Ovary (tissue), 9 donors: ENCODE results near the gene ZNF292. TPM values are rescaled to one million over a fixed set of nuclear protein-coding genes. Genes with fewer than 3 reads are reported as not detected.
"Not testable (repeated sequence)": the region's sequence is repeated elsewhere in the genome, so short reads cannot be mapped to it uniquely, and the experiment has no call there.

Source experiments
- DNase-seq, 5 donors: peaks; one replicate each; pipeline ENCODE4 v3.0.0-alpha.2; 2019 to 2020
- H3K27ac ChIP-seq, 2 donors: fragments of 200-600 bp; one replicate each; pipeline versions ENCODE4 v1.5.1 to v1.8.0; 2019 to 2022
- H3K27me3 ChIP-seq: fragments of 200-600 bp; one replicate; pipeline ENCODE4 v1.8.0; 2022
- H3K36me3 ChIP-seq: fragments of 200-600 bp; sonication (generic); one replicate; pipeline ENCODE4 v1.5.1; 2019
- H3K4me1 ChIP-seq: one replicate; pipeline ENCODE4 v1.8.1; 2013; ENCODE audit warnings: mild to moderate bottlenecking, moderate library complexity; ENCODE audit not compliant: insufficient read depth
- H3K4me3 ChIP-seq: fragments of 200-600 bp; sonication (generic); one replicate; pipeline ENCODE4 v1.5.1; 2017
- H3K9me3 ChIP-seq, 2 donors: fragments of 200-600 bp in 1 of 2; sonication (generic) in 1 of 2; one replicate each; pipeline versions ENCODE4 v1.5.1 to v1.8.1; 2013 to 2019; ENCODE audit warnings: mild to moderate bottlenecking in 1 of 2, moderate library complexity in 1 of 2
- EP300 ChIP-seq: sonication (generic); formaldehyde crosslinking; IDR thresholded peaks from one replicate; pipeline ENCODE4 v1.6.1; 2017; ENCODE audit warnings: antibody characterized with exemption
- POLR2A ChIP-seq: fragments of 450-650 bp; IDR thresholded peaks from one replicate; pipeline ENCODE4 v1.6.1; 2017; ENCODE audit warnings: antibody characterized with exemption, mild to moderate bottlenecking, moderate library complexity
- WGBS, 3 donors: extraction: QIAGEN DNeasy Blood & Tissue Kit in 1 of 3; methylation state at CpG; one replicate each; pipeline versions ENCODE4 v1.1.5 to v1.1.7; 2013 to 2017; 5-methylcytosine and 5-hydroxymethylcytosine counted together
- intact Hi-C, 4 donors: fragments of 100-400 bp; cut with DNase I; formaldehyde crosslinking; loops; one replicate each; pipeline versions ENCODE4 v1.11.0 to v1.15.1; 2022 to 2023
- polyA plus RNA-seq, 2 donors: library from polyadenylated mRNA; stranded (reverse); fragments of 200-250 nt in 1 of 2; fragments of 350-450 nt in 1 of 2; fragmentation: Illumina TruSeq in 1 of 2; extraction: RNeasy Lipid Tissue Mini Kit (QIAGEN cat#74804) in 1 of 2; gene quantifications; one replicate each; pipeline ENCODE4 v1.2.3, GENCODE V29; 2013 to 2014
- total RNA-seq, 7 donors: library from RNA; depleted of rRNA in 2 of 7; stranded (reverse); fragments of >200 nt in 2 of 7; fragmentation: NEBNext Ultra II Directional in 3 of 7; extraction: Animal tissue kit (Norgen Biotek cat#: 25700) in 3 of 7; gene quantifications; one replicate each; pipeline versions ENCODE4 v1.1.0 to v1.2.4, GENCODE V29; 2016 to 2023
- TF ChIP-seq, protein P1 (sequence below), 3 donors: fragments of 450-650 bp in 2 of 3; fragments of 200-600 bp in 1 of 3; IDR thresholded peaks; one replicate each; pipeline versions ENCODE4 v1.5.1 to v1.8.0; 2016 to 2022; ENCODE audit warnings: antibody characterized with exemption in 3 of 3, mild to moderate bottlenecking in 1 of 3
- donor health status: DM: no; HTN: no; CAD: no; lungs with moderate emphysema.
- donor health status: DM: no; HTN: no; CAD: no.
- donor health status: Bipolar disorder and iron deficiency.
- donor health status: DM: yes; HTN: yes; CAD: no.
- donor health status: DM: no; HTN: no; CAD: no.
- donor health status: DM: yes; HTN: yes; CAD: no.

ZNF292 gene
- total and polyA plus RNA-seq, 9 donors = 8.5 to 158 (median 76.9) TPM

GRCh38 chr6:87291883-87292282 lies 136.5 kb downstream of the ZNF292 start:
- no peaks in the 10 kb centered on the region for H3K9me3 ChIP-seq
- no peaks in the 10 kb centered on the region for H3K4me1 ChIP-seq
- intact Hi-C loops = no loop called here
- TF ChIP-seq POLR2A = no peak
- TF ChIP-seq EP300 = no peak
- TF ChIP-seq, protein P1, sequence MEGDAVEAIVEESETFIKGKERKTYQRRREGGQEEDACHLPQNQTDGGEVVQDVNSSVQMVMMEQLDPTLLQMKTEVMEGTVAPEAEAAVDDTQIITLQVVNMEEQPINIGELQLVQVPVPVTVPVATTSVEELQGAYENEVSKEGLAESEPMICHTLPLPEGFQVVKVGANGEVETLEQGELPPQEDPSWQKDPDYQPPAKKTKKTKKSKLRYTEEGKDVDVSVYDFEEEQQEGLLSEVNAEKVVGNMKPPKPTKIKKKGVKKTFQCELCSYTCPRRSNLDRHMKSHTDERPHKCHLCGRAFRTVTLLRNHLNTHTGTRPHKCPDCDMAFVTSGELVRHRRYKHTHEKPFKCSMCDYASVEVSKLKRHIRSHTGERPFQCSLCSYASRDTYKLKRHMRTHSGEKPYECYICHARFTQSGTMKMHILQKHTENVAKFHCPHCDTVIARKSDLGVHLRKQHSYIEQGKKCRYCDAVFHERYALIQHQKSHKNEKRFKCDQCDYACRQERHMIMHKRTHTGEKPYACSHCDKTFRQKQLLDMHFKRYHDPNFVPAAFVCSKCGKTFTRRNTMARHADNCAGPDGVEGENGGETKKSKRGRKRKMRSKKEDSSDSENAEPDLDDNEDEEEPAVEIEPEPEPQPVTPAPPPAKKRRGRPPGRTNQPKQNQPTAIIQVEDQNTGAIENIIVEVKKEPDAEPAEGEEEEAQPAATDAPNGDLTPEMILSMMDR (IDR thresholded peaks at IDR 0.05) = no peak
- H3K27ac ChIP-seq = no peak overlapping the region
- 87 to 91% (median 88%) methylated on average over 2 of the region's 2 CpGs for WGBS, 3 donors
- no peak overlapping the region for H3K4me3 ChIP-seq
- DNase-seq = no peak
- no peaks in the 10 kb centered on the region for H3K36me3 ChIP-seq
- no peaks in the 10 kb centered on the region for H3K27me3 ChIP-seq

DNA sequence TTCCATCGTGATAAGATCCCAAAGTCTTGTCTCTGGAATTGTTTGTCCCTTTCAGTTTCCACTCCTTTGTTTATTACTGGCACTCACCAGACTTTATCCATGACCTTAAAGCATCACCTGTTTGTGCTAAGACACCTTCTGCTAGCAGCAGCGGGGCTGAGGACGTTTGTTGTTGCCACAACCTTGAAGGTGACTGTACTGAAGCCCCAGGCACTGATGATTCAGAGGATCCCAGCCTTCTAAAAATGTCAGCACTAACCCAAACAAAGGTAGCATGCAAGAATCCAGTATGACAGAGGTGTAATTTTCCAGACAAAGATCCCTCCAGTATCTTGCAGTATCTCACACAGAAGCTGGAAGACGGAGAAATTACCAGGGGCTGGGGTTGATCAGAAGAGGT lies 138.2 kb downstream of the ZNF292 start:
- Histone ChIP-seq H3K4me1 (no peaks in the 10 kb centered on the region), H3K36me3 (no peaks in the 10 kb centered on the region), H3K9me3 (no peaks in the 10 kb centered on the region), H3K4me3 (no peak overlapping the region), H3K27me3 (no peaks in the 10 kb centered on the region), H3K27ac (no peak overlapping the region)
- TF ChIP-seq, protein P1 (IDR thresholded peaks at IDR 0.05) = no peak
- no peak for TF ChIP-seq POLR2A
- no peak for TF ChIP-seq EP300
- no peak for DNase-seq
- intact Hi-C loops = no loop called here
- WGBS, 3 donors = 82 to 83% (median 83%) methylated on average over 4 of the region's 4 CpGs

DNA sequence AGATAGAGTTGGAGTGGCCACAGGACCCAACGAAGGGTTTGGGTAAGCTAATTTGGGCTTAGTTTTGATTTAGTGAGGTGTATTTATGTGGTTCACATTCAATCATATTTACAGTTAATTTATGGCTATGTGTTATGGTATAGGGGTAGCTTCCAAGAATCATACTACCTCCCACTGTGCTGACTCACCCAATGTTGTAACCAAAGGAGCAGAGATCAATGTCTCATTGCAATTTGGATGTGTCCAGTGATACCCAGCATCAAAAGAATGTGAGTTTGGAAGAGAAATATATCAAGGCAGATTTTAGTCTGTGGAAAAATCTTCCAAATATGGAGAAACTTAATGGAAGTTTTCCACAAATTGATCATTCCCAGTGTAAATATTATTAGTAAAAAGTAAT lies 141.8 kb downstream of the ZNF292 start:
- Histone ChIP-seq H3K9me3 (no peaks in the 10 kb centered on the region), H3K4me3 (no peak overlapping the region), H3K4me1 (no peaks in the 10 kb centered on the region), H3K27me3 (no peaks in the 10 kb centered on the region), H3K27ac (no peak overlapping the region), H3K36me3 (no peaks in the 10 kb centered on the region)
- intact Hi-C loops = no loop called here
- 48 to 56% (median 52%) methylated on average over 1 of the region's 1 CpG for WGBS, 3 donors
- no peak for DNase-seq
- TF ChIP-seq EP300 (no peak), POLR2A (no peak)
- TF ChIP-seq, protein P1 (IDR thresholded peaks at IDR 0.05) = no peak

- intact Hi-C loops, H3K36me3 ChIP-seq, H3K9me3 ChIP-seq, H3K4me3 ChIP-seq, H3K4me1 ChIP-seq, H3K27ac ChIP-seq, DNase-seq, H3K27me3 ChIP-seq: not testable (repeated sequence)
- WGBS, 3 donors = 80 to 82% (median 81%) methylated on average over 9 of the region's 9 CpGs
Measured at GRCh38 chr6:87301277-87301676, 145.9 kb downstream of the ZNF292 start.

DNA sequence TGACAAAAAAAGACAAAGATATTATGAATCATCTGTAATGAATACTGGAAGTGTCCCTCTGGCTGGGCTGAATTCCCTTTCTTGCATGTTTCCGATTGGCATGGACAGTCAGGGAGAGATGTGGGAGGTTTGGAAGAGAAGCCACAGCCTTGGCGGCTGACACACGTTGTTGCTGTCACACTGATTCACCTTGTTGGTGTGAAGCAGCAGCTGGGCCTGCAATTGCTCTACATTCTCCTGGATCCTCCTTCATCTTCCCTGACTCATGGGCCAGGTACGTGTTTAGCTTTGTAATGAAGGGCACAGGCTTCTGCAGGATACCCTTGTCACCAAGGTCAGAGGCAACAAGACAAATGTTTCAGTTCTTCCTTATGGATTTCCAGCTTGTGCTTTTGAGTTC lies 153.6 kb downstream of the ZNF292 start:
- Histone ChIP-seq H3K4me3 (no peak overlapping the region), H3K36me3 (no peaks in the 10 kb centered on the region), H3K9me3 (no peaks in the 10 kb centered on the region), H3K4me1 (no peaks in the 10 kb centered on the region), H3K27me3 (no peaks in the 10 kb centered on the region), H3K27ac (no peak overlapping the region)
- intact Hi-C loops = no loop called here
- no peak for DNase-seq
- TF ChIP-seq, protein P1 (IDR thresholded peaks at IDR 0.05) = no peak
- TF ChIP-seq EP300 = no peak
- TF ChIP-seq POLR2A = no peak
- WGBS, 3 donors = 37 to 49% (median 42%) methylated on average over 4 of the region's 4 CpGs
